CD4-positive, alpha-beta T cell treated with Interleukin-21 for 1 hour (primary cell): ENCODE measurements around the gene CROCC.

Experiments used
- DNase-seq: peaks from one replicate; pipeline ENCODE4 v3.0.0-alpha.2; 2020

CROCC gene

DNA sequence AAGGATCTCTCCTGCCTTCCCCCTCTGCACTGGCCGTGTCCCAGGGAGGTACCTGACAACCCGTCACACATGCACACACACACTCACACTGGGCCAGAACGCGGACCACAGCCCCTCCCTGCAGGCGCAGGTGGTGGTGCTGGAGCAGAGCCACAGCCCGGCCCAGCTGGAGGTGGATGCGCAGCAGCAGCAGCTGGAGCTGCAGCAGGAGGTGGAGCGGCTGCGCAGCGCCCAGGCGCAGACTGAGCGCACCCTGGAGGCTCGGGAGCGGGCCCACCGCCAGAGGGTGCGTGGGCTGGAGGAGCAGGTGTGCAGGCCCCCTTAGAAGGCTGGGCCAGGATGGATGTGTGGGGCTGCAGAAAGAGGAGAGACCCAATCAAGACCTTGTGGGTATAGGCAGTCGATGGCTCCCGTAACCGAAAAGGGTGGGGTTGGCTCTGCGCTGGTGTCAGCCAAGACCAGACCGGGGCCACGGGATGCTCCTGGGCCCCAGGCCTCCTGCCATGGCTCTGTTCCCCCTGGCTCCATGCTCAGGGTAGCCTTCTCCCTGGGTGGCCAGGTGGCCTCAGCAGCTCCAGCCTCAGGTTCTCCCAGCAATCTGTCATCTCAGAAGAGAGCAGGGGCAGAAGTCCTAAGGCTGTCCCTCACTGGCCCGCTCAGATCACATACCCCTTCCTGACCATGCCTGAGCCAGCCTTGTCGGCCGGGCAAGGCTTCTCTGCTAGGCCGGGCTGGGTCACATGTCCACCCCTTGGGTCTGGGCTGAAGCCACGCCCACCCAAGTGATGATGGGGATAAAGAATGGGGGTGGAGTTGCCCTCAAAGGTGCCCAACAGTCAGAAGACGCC is 49.8 kb downstream of the CROCC start:
- no peak for DNase-seq

GRCh38 chr1:16972189-16972895 is 50.6 kb downstream of the CROCC start:
- DNase-seq = no peak

DNA sequence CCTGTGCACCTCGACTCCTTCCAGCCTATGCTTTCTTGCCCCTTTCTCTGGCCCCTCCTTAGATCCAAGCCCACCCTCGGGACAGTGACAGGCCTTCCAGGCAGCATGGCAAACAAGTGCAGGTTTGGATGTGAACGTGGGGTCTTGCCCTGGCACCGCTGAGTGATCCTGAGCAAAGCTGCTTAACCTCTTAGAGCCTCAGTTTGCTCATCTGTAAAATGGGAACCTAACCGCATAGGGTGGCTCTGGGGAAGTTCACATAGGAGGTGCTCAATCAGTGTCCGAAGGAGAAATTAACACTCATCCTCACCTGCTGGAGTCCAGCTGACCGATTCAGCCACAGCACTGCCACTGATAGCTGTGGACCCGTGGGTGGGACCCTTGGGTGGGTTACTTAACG is 51.5 kb downstream of the CROCC start:
- DNase-seq = no peak

GRCh38 chr1:16975211-16975610 is 53.5 kb downstream of the CROCC start:
- no peak for DNase-seq

- no peak for DNase-seq
Observed at GRCh38 chr1:16975838-16976237, 54.1 kb downstream of the CROCC start.

GRCh38 chr1:16976966-16977365 is 55.2 kb downstream of the CROCC start:
- DNase-seq = no peak

- no peak for DNase-seq
Observed at GRCh38 chr1:16977377-16977776, 55.6 kb downstream of the CROCC start.

GRCh38 chr1:16978139-16978538 is 56.4 kb downstream of the CROCC start:
- no peak for DNase-seq

DNA sequence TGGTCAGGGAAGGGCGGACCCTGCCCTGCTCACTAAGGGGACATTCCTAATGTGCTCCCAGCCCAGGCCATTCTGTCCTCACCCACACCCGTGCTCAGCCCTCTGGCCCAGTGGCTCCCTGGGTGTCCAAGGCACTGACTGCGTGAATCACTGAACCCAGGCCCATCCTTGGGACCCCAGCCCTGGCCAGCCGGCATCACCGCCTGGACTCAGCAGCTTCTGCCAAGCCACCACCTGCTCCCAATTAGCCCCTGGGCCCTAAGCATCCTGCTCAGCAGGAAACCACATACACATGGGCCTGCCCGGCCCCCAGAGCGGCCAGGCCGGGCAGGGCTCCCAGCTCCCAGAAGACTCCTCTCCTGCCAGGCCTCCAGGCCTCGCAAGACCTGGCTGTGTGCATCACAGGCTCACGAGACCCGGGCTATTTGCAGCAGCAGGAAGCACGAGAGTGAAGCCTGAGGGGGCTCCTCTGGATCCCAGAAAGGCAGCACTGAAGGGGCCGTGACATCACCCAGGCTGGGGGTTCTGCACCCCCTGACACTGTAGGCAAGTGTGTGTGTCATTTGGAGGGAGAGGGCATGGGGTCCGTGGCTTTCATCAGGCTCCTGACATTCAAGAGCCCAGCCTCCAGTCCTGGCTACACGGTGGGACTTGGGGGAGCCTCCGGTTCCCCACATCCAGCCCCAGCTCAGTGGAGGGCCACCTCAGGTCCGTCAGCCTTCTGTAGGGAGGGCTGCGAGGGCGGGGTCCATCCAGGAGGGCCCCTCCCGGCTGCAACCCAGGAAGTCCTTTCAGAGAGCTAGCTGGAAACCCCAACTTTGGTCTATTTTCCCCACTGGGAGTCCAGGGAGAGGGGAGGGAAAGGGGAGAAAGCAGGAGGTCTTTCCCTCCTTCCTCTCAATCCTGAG is 57.1 kb downstream of the CROCC start:
- no peak for DNase-seq

GRCh38 chr1:16979475-16980327 is 58.0 kb downstream of the CROCC start:
- DNase-seq = no peak

GRCh38 chr1:16980473-16981268 is 58.9 kb downstream of the CROCC start, which contains the start of gene MFAP2:
Gene MFAP2 (minus strand): TSS chr1:16980620. CDS start chr1:16978273, 2,347 bp downstream.
- no peak for DNase-seq

GRCh38 chr1:16981269-16981849 is 59.6 kb downstream of the CROCC start:
- no peak for DNase-seq

DNA sequence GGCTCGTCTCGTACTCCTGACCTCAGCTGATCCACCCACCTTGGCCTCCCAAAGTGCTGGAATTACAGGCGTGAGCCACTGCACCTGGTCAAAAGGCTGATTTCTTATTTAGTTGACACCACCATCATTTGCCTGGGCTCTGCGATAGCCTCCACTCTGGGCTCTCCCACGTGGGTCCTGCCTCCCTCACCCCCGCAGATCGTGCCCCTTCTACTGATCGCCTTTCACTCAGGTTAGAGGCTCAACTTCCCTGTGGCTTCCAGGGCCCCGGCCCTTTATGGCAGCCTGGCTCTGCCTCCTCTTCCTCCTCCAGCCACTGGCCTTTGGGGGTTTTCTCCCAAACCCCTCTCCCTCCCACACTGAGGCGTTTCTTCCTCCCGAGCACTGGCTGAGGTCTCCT is 61.2 kb downstream of the CROCC start:
- DNase-seq = no peak

DNA sequence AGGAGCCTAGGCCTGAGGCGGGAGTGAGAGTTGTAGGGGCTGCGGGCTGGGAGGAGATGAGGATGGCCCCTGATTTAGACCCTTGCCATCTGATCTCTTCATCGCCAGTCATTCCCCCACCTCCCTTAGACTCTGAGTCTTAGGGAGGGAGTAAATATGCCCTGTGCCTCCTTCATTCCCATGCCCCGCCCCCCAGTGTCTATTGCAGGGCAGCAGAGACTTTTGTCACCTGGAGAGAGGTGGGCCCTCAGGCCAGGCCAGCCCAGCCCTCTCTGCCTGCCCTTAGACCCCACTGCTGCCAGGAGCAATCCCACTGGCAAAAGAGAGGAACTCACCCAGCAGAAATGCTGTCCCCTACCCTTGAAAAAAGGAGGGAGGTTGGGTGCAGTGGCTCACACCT is 61.9 kb downstream of the CROCC start:
- DNase-seq = no peak

DNA sequence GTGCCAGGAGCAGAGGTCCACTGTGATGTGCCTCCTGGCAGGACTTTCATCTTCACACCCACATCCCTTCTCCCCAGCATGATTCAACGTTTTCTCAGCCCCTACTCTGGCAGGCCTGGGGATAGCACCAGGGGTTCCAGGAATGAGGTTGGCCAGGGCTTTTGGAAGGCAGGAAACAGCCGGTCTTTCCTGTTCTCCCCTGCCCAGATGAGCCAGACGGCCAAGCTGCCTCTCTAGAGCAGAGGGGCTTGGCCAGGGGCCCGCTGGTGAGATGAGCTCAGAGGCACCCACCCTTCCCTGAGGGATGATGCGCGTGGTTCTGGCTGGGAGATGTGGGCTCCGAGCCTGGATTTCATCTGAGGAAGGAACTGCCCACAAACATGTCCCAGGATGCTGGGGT is 63.0 kb downstream of the CROCC start:
- DNase-seq = no peak

- DNase-seq = no peak
Observed at GRCh38 chr1:16986113-16986512, 64.4 kb downstream of the CROCC start.

DNA sequence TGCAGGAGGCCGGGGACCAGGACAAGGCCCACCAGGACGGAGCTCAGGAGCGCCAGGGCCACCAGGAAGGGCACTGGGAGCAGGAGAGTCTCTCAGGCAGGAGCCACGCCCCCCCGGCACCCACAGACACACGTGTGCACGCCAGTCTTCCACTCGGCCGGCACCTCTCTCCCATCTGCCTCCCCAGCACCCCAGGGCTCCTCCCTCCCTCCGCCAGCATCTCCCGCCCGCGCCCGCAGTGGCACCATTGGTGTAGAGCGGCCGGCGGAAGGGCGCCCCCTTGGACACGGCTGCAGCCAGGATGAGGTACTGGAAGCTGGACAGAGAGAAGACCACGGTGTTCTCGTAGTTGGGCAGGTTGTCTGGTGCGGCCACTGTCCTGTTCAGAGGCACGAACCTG is 64.8 kb downstream of the CROCC start:
- DNase-seq = no peak

GRCh38 chr1:16986962-16987361 is 65.2 kb downstream of the CROCC start:
- no peak for DNase-seq

DNA sequence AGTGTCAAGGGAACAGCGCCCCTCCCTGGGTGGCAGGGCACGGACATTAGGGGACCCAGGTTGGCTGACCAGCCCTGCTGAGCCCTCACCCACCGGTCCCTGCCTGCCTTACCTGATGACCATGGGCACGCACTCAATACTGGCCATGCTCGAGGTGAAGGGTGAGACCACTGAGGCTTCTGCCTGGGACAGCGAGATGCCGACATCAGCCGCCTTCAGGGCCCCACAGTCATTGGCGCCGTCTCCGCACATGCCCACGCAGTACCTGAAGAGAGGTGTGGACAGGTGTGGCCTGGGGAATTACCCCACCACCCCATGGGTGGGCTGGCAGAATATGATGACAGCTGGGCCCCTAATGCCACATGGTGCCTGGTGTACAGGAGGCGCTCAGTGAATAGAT is 66.5 kb downstream of the CROCC start:
- DNase-seq = no peak

DNA sequence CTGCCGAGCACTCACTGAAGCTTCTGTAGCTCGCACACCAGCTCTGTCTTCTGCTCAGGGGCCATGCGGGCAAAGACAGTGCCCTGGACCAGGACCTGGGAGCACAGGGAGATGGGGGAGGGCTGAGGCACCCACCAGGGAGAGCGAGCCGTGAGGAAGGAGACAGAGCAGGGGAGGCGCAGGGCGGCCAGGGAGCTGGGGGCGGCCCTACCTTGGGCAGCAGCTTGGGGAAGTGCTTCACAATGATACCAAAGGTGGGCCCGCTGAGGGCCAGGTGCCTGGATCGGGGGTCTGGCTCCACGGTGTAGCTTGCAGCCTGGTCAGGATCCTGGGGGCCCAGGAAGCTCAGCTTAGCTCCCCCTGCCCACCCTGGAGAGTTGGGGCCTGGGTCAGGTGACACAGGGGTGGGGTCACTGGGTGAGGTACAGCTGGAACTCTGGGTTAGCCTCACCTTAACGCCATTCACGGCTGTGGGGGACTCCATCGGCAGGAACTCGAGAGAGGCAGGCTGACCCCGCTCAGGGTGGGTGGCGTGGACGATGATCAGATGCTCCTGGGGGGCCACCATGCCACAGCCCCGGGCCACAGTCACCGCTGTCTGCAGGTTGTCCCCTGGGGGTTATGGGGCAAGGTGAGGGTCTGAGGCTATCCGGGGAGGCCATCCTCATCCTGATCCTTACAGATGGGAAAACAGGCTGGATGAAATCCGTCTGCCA is 68.1 kb downstream of the CROCC start:
- DNase-seq = no peak
